ENCODE data around the gene B3GNT3. TPM values are rescaled to one million over a fixed set of nuclear protein-coding genes. Genes with fewer than 3 reads are reported as not detected.

Gene B3GNT3
- total and polyA plus RNA-seq, 2 of the 4 experiments (the other 2 are of a cell fraction): not detected

- no peak overlapping the region for H4K8ac ChIP-seq (ENCODE audit: low read depth in 2 of 2, low read length in 2 of 2)
- TF ChIP-seq, protein P1, sequence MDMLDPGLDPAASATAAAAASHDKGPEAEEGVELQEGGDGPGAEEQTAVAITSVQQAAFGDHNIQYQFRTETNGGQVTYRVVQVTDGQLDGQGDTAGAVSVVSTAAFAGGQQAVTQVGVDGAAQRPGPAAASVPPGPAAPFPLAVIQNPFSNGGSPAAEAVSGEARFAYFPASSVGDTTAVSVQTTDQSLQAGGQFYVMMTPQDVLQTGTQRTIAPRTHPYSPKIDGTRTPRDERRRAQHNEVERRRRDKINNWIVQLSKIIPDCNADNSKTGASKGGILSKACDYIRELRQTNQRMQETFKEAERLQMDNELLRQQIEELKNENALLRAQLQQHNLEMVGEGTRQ (IDR thresholded peaks at IDR 0.05; ENCODE audit: low read depth, low read length): no peak
- TF ChIP-seq RFX5 (IDR thresholded peaks at IDR 0.05; ENCODE audit: low read depth, low read length): no peak
- TF ChIP-seq MXI1 (IDR thresholded peaks at IDR 0.05; ENCODE audit: borderline replicate concordance, low read depth, low read length): no peak
- no peak for TF ChIP-seq BHLHE40 (IDR thresholded peaks at IDR 0.05; ENCODE audit: low read depth, low read length)
- TF ChIP-seq FOS (IDR thresholded peaks at IDR 0.05; ENCODE audit: low read depth, low read length): no peak
- no peak for TF ChIP-seq RAD21 (IDR thresholded peaks at IDR 0.05; ENCODE audit: low read length)
- TF ChIP-seq ELK1 (IDR thresholded peaks at IDR 0.05; ENCODE audit: borderline replicate concordance, low read depth, low read length): no peak
- no peak for TF ChIP-seq CHD1 (IDR thresholded peaks at IDR 0.05; ENCODE audit: low read depth, low read length)
- no peak for TF ChIP-seq CEBPB (IDR thresholded peaks at IDR 0.05; ENCODE audit: low read depth, low read length)
- TF ChIP-seq RCOR1 (IDR thresholded peaks at IDR 0.05; ENCODE audit: insufficient replicate concordance, low read length): no peak
- TF ChIP-seq MAFK (IDR thresholded peaks at IDR 0.05; ENCODE audit: low read depth, low read length): no peak
- no peak for TF ChIP-seq POLR2A (IDR thresholded peaks at IDR 0.05; ENCODE audit: low read depth, low read length)
- no peak for TF ChIP-seq SMC3 (IDR thresholded peaks at IDR 0.05; ENCODE audit: low read depth, low read length)
- TF ChIP-seq, protein P2, sequence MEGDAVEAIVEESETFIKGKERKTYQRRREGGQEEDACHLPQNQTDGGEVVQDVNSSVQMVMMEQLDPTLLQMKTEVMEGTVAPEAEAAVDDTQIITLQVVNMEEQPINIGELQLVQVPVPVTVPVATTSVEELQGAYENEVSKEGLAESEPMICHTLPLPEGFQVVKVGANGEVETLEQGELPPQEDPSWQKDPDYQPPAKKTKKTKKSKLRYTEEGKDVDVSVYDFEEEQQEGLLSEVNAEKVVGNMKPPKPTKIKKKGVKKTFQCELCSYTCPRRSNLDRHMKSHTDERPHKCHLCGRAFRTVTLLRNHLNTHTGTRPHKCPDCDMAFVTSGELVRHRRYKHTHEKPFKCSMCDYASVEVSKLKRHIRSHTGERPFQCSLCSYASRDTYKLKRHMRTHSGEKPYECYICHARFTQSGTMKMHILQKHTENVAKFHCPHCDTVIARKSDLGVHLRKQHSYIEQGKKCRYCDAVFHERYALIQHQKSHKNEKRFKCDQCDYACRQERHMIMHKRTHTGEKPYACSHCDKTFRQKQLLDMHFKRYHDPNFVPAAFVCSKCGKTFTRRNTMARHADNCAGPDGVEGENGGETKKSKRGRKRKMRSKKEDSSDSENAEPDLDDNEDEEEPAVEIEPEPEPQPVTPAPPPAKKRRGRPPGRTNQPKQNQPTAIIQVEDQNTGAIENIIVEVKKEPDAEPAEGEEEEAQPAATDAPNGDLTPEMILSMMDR (conservative IDR thresholded peaks at IDR 0.05; ENCODE audit: low read depth, low read length): no peak
- TF ChIP-seq NFE2L2 (IDR thresholded peaks at IDR 0.05; ENCODE audit: low read depth, low read length): no peak
- no peak for TF ChIP-seq MAZ (IDR thresholded peaks at IDR 0.05; ENCODE audit: borderline replicate concordance, low read depth, low read length)
- H3K14ac ChIP-seq (replicated peaks; ENCODE audit: low read depth, low read length): no peak overlapping the region
- no peak overlapping the region for H3K56ac ChIP-seq (ENCODE audit: extremely low read depth, insufficient read depth, low read length)
- H3K4me3 ChIP-seq (ENCODE audit: insufficient read depth, low read depth, low read length): no peak overlapping the region
- H2AFZ ChIP-seq (replicated peaks; ENCODE audit: low read length, poor library complexity): no peak overlapping the region
- H3K27me3 ChIP-seq (ENCODE audit: control insufficient read depth, insufficient read depth, low read length): peaks cover 17% of the 10 kb centered on the region; the same call in 1 of the 2 replicates
- POLR2A ChIA-PET (ENCODE audit: unreplicated experiment): no interaction called here
- no peaks in the 10 kb centered on the region for H3K9me3 ChIP-seq (ENCODE audit: control insufficient read depth, insufficient read depth, low read length)
- DNase-seq: no peak
- no peaks in the 10 kb centered on the region for H3K4me1 ChIP-seq (ENCODE audit: control insufficient read depth, insufficient read depth, low read length)
- in situ Hi-C loops (cut with MboI; ENCODE audit: low sequenced_read_pairs): no loop called here
- BruUV-seq (replicated peaks): no TSS peak
- H2BK120ac ChIP-seq (ENCODE audit: low read depth, low read length): no peak overlapping the region
- no peak overlapping the region for H3K4ac ChIP-seq (ENCODE audit: low read depth, low read length)
- no peak overlapping the region for H2BK20ac ChIP-seq (ENCODE audit: low read depth, low read length)
- dilution Hi-C loops (cut with HindIII; ENCODE audit: low sequenced_read_pairs, unreplicated experiment): no loop called here
- H2AK9ac ChIP-seq (replicated peaks; ENCODE audit: low read depth, low read length, poor library complexity): no peak overlapping the region
- H3K36me3 ChIP-seq (ENCODE audit: control insufficient read depth, insufficient read depth, low read length): no peaks in the 10 kb centered on the region
- 67% methylated on average over 1 of the region's 2 CpGs; no CpG with 5 or more reads in 1 of the 2 experiments for WGBS, 2 experiments (ENCODE audit: extremely low coverage in 2 of 2, insufficient read length in 1 of 2)
- no peak overlapping the region for H3K23ac ChIP-seq (ENCODE audit: low read depth, low read length)
- no peak overlapping the region for H4K5ac ChIP-seq (ENCODE audit: low read depth, low read length)
- no peak overlapping the region for H3K4me2 ChIP-seq (ENCODE audit: low read depth, low read length)
- H3K9ac ChIP-seq (ENCODE audit: low read depth, low read length): no peak overlapping the region
- no peak overlapping the region for H4K91ac ChIP-seq (ENCODE audit: insufficient read depth, low read depth, low read length)
- no peak overlapping the region for H3K18ac ChIP-seq (ENCODE audit: low read depth, low read length)
- CTCF ChIA-PET: no interaction called here
- no peaks in the 10 kb centered on the region for H3K9me1 ChIP-seq (ENCODE audit: insufficient read depth, low read length)
- no peaks in the 10 kb centered on the region for H4K20me1 ChIP-seq (ENCODE audit: insufficient read depth, low read length)
- H2BK15ac ChIP-seq (ENCODE audit: low read depth, low read length): no peak overlapping the region
- H3K79me1 ChIP-seq (ENCODE audit: low read depth in 1 of 2, low read length in 2 of 2): no peaks in the 10 kb centered on the region
- no peak overlapping the region for H2AK5ac ChIP-seq (ENCODE audit: low read depth, low read length)
- ATAC-seq (ENCODE audit: low read depth): no peak
- H3K27ac ChIP-seq (ENCODE audit: insufficient read depth, low read length): no peak overlapping the region
- no peak overlapping the region for H2BK5ac ChIP-seq (ENCODE audit: low read depth, low read length, poor library complexity, severe bottlenecking)
- intact Hi-C loops (cut with micrococcal nuclease): no loop called here
Measured at GRCh38 chr19:17751912-17752273, 43.0 kb upstream of the B3GNT3 start.
